Esophagus muscularis mucosa (tissue), 4 donors: ENCODE data around the gene MAK.

ENCODE experiments used
- EP300 ChIP-seq: sonication (generic); formaldehyde crosslinking; IDR thresholded peaks from one replicate; pipeline ENCODE4 v1.6.1; 2017; ENCODE audit warnings: antibody characterized with exemption
- POLR2A ChIP-seq: fragments of 450-650 bp; IDR thresholded peaks from one replicate; pipeline ENCODE4 v1.6.1; 2017; ENCODE audit warnings: antibody characterized with exemption, moderate library complexity, mild to moderate bottlenecking, low read depth
- POLR2AphosphoS5 ChIP-seq, 2 donors: sonication (generic); formaldehyde crosslinking; IDR thresholded peaks; one replicate each; pipeline ENCODE4 v1.6.1; 2017; ENCODE audit warnings: antibody characterized with exemption in 2 of 2
- TF ChIP-seq, protein P1 (sequence below), 3 experiments: fragments of 200-600 bp in 2 of 3; fragments of 450-650 bp in 1 of 3; sonication (generic) in 2 of 3; IDR thresholded peaks; one replicate each; pipeline ENCODE4 v1.5.1; 2017 to 2019; ENCODE audit warnings: antibody characterized with exemption in 3 of 3, mild to moderate bottlenecking in 2 of 3, moderate library complexity in 1 of 3

DNA sequence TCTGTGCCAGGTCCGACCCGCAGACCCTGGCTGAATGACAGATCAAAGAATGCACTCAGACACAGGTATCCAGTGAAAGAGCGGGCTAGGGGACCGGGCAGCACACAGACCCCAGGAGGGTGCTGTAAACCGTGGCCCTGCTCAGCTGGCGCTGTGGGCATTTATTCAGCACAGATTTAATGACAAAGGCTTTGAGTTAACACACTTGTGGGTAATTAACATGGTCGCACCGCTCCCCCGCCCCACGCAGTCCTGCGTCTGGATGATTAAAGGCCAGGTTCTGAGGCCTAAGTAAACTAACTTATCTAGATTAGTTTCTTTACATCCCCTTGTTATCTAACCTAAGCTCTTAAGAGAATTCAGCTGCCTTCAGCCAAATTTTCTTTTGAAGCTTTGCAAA is 3.5 kb downstream of the MAK start:
- TF ChIP-seq POLR2A (no peak), POLR2AphosphoS5 (IDR thresholded peaks at IDR 0.05) (no peak), EP300 (no peak)
- TF ChIP-seq, protein P1, sequence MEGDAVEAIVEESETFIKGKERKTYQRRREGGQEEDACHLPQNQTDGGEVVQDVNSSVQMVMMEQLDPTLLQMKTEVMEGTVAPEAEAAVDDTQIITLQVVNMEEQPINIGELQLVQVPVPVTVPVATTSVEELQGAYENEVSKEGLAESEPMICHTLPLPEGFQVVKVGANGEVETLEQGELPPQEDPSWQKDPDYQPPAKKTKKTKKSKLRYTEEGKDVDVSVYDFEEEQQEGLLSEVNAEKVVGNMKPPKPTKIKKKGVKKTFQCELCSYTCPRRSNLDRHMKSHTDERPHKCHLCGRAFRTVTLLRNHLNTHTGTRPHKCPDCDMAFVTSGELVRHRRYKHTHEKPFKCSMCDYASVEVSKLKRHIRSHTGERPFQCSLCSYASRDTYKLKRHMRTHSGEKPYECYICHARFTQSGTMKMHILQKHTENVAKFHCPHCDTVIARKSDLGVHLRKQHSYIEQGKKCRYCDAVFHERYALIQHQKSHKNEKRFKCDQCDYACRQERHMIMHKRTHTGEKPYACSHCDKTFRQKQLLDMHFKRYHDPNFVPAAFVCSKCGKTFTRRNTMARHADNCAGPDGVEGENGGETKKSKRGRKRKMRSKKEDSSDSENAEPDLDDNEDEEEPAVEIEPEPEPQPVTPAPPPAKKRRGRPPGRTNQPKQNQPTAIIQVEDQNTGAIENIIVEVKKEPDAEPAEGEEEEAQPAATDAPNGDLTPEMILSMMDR (IDR thresholded peaks at IDR 0.05), result no peak
